NCI-H2029 (cell line): ENCODE data around the gene CLDN22.
"Not testable (repeated sequence)": the region's sequence is repeated elsewhere in the genome, so short reads cannot be mapped to it uniquely, and the experiment has no call there.

Experiments
- DNase-seq: peaks from one replicate; lab custom pipeline; 2025; lab: John Stamatoyannopoulos, UW

CLDN22 gene

DNA sequence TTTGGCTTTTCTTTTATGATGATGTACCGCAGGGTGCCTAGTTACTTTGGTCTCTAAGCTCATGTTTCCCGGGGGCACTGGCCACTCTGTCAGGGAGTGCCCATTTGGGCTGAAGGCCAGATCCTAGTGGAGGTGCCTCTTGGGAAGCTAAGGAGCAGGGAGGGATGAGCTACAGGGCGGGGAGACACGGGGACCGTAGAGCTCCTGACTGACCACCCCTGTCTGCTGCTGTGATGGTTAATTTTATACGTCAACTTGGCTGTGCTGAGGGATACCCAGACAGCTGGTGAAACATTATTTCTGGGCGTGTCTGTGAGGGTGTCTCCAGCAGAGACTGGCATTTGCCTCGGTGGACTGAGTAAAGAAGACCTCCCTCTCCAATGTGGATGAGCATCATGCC is 27.1 kb upstream of the CLDN22 start:
- DNase-seq = no peak

DNA sequence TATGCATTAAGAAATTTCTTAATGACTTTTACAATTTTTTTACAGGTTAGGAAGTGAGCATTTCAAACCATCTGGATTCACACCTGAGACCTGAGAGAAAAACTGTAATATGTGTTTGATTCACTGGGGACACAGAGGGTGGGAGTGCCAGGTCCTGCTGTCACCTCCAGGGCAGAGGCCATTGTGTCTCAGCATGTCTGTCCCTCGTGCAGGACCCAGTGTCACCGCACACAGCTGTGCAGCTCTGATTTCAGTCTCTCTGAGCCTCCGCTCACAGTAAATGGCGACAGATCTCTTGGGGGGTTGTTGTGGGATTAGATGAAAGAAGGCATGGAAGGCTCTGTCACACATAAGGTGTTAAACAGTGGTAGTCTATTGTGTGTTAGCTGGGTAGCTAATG is 25.2 kb upstream of the CLDN22 start:
- DNase-seq = no peak

DNA sequence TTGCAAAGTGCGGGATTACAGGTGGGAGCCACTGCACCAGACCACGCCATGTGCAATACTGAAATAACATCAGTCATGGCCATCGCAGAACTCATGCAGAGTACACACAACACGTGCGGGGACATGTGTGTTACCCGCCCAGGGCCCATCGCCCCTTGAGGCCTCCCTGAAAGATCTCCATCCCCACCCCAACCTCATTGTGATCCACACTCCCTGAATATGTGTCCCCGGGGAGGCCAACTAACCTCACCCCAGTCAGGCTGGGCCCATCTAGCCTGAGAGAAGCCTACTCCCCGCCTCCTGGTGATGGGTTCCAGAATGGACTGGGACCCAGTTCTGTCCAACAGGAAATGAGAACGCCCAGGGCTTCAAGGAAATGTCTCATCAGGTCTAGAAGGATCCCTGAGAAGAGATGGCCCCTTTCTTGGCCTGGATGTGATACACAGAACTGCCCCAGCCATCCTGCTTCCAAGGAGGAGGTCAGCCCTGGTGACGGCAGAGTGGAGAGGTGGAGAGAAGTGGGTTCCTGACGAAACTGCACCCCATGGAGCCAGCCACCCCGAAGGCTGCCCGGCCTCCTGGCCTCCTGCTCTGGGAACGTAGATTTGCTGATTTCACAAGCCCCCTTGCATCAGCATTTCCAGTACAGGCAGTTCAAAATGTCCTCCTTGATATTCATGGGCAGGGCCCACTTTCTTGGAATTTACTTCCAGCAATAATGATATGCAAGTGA is 24.6 kb upstream of the CLDN22 start:
- no peak for DNase-seq

DNA sequence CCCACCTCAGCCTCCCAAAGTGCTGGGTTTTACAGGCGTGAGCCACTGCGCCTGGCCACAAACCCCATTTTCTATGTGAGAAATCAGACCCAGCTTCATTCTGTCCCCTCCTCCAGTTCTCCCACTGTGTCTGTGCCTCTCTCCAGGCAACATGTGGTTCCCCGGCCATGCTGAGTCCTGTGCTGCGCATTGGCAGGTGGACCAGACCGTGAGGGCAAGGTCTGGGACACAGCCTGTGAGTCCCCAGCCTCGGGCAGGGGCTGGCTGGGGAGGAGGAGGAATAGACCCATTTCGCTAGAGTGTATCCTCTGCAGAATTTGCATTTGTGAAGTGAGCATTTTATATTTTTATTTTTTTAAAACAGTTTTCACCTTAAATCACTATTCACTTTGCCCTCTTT is 23.7 kb upstream of the CLDN22 start:
- no peak for DNase-seq

DNA sequence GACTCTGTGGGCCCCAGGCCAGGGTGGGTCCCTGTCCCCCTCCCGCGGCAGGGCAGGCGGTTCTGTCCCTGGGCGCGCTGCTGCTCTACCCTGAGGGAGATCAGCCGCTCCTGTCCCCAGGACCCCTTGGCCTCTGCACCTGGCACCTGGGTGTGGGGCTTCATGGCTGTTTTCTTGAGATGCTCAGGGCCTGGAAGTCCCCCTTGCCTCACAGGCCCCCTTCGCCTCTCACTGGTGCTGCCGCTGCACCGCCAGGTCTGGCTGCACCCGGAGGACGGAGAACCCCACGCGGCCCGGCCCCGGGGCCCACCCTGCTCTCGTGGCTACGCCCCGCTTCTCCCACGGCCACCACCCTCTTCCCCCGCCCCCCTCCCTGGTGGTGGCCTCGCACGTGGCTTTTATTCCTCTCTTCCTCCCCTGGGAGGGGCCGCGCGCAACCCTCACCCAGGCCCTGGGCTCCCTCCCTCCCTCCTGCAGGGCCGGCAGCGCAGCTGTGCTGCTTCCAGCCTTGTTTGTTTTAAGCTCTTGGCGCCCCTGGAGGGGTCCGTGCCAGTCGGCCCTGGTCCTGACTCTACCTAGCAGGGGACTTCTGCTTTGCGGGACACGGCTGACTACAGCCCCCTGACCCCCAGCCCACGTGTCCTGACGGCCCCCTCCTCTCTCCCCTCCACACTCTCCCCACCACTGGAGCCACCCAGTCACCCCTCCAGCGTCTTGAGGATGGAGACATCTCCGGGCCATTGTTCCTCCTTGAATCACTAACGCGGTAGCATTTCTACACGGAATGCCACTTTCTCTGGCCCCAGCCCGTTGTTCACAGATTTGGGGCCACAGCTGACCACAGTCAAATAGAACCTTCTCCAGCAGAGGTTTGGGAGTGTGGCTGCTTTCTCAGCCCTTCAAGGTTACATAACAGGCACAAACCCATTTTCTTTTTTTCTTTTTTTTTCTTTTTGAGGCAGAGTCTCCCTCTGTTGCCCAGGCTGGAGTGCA is 22.8 kb upstream of the CLDN22 start:
- DNase-seq = peak; percentile 2

DNA sequence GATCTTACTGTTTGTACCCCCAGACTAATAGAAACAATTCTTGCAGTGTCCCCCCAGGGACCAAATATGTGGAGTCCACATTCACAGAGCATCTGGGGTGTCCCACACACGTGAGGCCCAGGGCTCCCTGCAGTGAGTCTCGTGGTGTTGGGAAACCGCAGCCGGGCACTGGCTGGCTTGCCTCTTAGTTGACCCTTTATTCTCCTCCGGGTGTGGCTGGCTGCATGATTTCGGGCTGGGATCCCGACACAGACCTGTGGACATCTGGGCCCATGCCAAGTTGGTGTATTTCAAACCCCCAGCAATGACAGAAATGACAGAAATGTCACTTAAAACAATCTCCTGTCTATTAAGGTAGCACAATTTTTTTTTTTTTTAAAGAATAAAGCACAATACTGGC is 17.8 kb upstream of the CLDN22 start:
- no peak for DNase-seq

- DNase-seq = no peak
These were observed 17.3 kb upstream of the CLDN22 start for GRCh38 chr4:183337349-183337748.

GRCh38 chr4:183335369-183335940 is 15.4 kb upstream of the CLDN22 start:
- no peak for DNase-seq

DNA sequence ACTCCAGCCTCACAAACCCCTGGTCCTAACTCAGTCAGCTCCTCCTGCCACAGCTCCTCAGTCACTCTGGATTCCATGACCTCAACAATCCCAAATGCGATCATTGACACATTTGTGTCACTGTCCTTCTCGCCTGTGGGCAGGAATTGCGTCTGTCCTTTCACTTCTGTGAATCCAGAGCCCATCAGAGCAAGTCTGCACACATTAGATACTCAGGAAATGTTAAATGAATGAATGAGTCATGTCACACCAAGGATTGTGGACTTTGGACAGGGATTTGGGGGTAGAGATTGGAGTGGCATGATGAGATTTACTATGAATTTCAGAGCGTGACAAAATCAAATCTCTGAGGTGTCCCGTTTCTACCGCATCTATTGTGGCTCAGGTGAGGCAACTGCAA is 13.9 kb upstream of the CLDN22 start:
- DNase-seq = peak; percentile 4

DNA sequence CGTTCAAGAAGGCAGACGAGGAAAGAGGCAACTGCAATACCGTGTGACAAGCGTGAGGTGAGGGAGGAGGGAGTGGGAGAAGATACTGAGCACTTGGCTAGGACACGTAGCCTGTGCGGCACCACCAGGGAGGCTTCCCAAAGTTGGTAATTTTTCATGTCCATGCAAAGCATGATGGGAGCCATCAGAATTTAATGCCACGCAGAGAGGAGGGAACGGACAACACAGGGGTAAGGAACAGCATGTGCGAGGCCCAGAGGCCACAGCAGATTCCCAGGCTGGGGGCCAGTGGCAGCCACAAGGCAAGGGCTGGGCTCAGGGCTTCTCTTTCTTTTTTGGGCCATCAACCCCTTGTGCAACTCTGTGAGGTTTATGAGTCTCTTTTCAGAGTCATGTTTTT is 13.1 kb upstream of the CLDN22 start:
- no peak for DNase-seq

DNA sequence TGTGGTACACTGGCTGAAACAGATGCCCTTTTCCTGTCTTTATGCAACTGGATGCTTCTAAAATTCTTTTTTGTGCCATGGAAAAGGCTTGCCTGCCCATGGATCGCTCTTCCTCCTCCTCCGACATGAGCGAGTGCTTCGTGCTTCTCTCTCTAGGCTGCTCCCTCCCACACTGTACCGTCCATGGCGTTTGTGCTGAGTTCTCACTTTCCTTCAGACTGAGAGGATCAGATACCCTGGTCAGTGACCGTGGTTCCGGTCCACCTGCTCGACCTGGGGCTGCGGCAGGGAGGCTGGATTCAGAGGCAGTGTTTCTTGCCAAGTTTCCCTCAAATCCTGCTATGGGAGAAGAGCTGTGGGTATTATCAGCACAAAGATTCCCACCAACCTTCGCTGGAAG is 12.4 kb upstream of the CLDN22 start:
- no peak for DNase-seq

- no peak for DNase-seq
These were observed 10.8 kb upstream of the CLDN22 start for GRCh38 chr4:183330841-183331240.

DNA sequence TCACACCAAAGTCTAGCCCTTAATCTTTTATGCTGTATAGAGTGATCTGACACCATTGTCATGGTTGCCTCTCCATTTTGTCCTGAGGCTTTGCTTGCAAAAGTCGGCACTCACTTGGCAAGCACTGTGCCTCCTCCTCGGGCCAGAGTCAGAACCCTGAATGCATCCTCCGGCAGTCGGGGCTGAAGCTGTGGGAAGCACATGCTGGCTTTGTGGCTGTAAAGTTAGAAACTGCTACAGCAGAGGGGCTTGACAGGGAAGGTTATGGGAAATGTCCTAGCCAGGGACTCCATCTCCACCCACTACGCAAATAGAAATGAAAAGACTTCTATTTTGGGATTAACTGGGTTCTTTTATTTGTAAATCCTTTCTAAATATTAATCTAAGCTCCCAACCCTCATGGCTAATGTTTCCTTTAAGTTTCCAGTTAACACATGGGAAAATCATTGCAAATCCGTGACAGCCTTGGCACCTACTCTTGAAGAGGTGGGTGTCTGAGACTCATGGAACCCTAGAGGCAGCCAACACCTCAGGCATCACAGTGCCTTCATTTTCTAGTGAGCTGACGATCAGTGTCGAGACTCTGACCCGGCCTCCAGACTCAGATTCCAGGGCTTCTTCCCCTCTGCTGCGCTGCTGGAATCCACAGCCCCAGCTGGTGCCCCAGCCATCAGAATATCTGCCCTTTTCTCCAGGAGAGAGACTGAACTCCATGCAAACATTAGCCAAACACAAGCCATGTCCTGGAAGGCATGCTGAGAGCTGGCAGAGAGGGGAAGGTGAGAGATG is 10.1 kb upstream of the CLDN22 start:
- no peak for DNase-seq

- no peak for DNase-seq
These were observed 9.2 kb upstream of the CLDN22 start for GRCh38 chr4:183329244-183329643.

- DNase-seq = no peak
These were observed 8.8 kb upstream of the CLDN22 start for GRCh38 chr4:183328832-183329231.

DNA sequence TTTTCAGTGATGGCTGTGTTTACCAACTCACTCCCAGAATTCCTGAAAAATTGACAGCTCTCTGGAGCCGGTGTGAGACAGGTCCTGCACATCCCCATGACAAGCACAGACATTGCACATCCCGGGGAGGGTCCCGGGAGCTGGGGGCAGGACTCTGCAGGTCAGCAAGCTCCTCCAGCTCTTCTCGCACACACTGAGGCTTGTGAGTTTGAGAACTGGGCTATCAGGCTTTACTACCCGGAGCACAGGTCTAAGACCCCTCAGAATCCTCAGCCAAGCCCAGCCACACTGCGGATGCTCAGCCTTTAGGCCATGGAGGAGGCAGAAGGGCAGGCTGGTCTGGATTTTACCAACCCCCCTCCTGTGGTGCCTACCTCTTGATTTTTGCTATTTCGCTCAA is 7.8 kb upstream of the CLDN22 start:
- no peak for DNase-seq

GRCh38 chr4:183326853-183327252 is 6.8 kb upstream of the CLDN22 start:
- DNase-seq = no peak

DNA sequence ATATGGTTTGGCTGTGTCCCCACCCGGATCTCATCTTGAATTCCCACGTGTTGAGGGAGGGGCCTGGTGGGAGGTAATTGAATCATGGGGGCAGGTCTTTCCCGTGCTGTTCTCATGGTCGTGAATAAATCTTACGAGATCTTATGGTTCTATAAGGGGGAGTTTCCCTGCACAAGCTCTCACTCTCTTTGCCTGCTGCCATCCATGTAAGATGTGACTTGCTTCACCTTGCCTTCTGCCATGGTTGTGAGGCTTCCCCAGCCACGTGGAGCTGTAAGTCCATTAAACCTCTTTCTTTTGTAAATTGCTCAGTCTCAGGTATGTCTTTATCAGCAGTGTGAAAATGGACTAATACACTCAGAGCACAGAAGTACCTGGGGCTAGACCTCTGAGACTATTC is 6.3 kb upstream of the CLDN22 start:
- not testable (repeated sequence) for DNase-seq

GRCh38 chr4:183324619-183325018 is 4.5 kb upstream of the CLDN22 start:
- no peak for DNase-seq

- not testable (repeated sequence) for DNase-seq
These were observed 4.0 kb upstream of the CLDN22 start for GRCh38 chr4:183324056-183324455.

GRCh38 chr4:183323295-183323694 is 3.2 kb upstream of the CLDN22 start:
- DNase-seq = no peak

DNA sequence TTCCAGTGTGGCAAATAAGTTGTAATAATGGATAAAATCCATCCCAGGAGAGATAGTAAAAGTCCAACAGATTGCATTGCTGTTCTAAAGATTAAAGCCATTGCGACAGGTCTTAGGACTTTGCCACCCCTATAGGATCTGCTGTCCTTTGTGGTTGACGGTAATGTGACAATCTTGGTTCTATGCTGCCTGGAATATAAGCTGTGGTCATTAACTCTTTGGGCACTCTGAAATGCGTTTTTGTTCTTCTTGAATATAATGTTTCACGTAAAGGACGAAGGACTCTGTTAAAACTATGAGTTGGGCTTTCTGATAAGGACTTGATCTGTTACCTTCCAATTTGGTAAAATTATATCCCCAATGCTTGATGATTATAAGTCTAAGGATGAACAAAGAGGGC is 2.2 kb upstream of the CLDN22 start, which contains the start of gene CLDN24:
TSS of gene CLDN24 (minus strand) at position 101 of the 400 bp plus-strand sequence. CDS start at position 101, 0 bp downstream.
- DNase-seq = no peak
